Muscle layer of colon (tissue), 2 donors: Measurements from ENCODE around the gene GTF2A1.
"Not testable (repeated sequence)": the region's sequence is repeated elsewhere in the genome, so short reads cannot be mapped to it uniquely, and the experiment has no call there.

Experiments
- H3K27ac ChIP-seq: one replicate; pipeline ENCODE4 v1.7.0; 2013; ENCODE audit warnings: low read depth, mild to moderate bottlenecking, low read length, moderate library complexity
- H3K27me3 ChIP-seq, 2 donors: one replicate each; pipeline ENCODE4 v1.7.0; 2013; ENCODE audit warnings: low read length in 2 of 2, mild to moderate bottlenecking in 2 of 2; ENCODE audit not compliant: insufficient read depth in 2 of 2, control insufficient read depth in 1 of 2
- H3K36me3 ChIP-seq: one replicate; pipeline ENCODE4 v1.7.0; 2013; ENCODE audit warnings: mild to moderate bottlenecking, low read length; ENCODE audit not compliant: insufficient read depth
- H3K4me1 ChIP-seq: one replicate; pipeline ENCODE4 v1.7.0; 2013; ENCODE audit warnings: mild to moderate bottlenecking, low read length; ENCODE audit not compliant: insufficient read depth
- H3K4me3 ChIP-seq, 2 donors: one replicate each; pipeline ENCODE4 v1.7.0; 2013; ENCODE audit warnings: low read length in 2 of 2, low read depth in 1 of 2, mild to moderate bottlenecking in 1 of 2, moderate library complexity in 1 of 2
- H3K9ac ChIP-seq: one replicate; pipeline ENCODE4 v1.7.0; 2013; ENCODE audit warnings: low read length
- H3K9me3 ChIP-seq: one replicate; pipeline ENCODE4 v1.7.0; 2013; ENCODE audit warnings: mild to moderate bottlenecking, low read length
- donor health status: abdominal sarcoma.
- donor health status: Adenocarcinoma of cecum.

Gene GTF2A1

DNA sequence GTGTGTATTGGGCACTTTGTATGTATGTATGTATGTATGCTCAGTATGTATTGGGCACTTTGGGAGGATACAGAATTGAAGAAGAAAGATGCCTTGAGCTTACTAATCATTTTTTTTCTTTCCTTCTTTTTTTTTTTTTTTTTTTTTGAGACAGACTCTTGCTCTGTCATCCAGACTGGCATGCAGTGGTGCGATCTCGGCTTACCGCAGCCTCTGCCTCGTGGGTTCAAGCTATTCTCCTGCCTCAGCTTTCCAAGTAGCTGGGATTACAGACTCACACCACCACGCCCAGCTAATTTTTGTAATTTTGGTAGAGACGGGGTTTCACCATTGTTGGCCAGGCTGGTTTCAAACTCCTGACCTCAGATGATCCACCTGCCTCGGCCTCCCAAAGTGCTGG is 3.0 kb upstream of the GTF2A1 start:
- H3K4me1 ChIP-seq, H3K27ac ChIP-seq, H3K9ac ChIP-seq, H3K36me3 ChIP-seq, H3K4me3 ChIP-seq, H3K9me3 ChIP-seq, H3K27me3 ChIP-seq: not testable (repeated sequence)

DNA sequence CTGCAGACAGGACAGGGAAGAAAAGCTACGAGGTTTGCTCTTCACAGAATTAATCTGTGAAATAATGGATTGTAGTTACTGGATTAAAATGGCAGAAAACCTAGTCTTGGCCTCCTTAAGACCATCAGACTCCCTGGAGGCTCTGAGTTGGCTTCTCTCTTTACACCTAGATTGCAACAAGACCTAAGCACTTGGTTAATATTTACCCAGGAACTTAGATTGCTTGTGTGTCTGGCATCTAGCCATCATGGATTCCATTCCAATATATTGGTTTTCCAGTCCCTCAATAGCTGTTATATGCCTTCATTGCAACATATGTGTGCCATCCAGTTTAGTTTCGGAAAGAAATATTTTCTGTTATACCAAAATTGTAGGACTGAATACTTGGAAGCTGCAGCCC is 1.9 kb upstream of the GTF2A1 start:
- H3K4me1 ChIP-seq: peaks cover 16% of the 10 kb centered on the region
- no peak overlapping the region for H3K27ac ChIP-seq
- no peak overlapping the region for H3K9ac ChIP-seq
- H3K36me3 ChIP-seq: no peaks in the 10 kb centered on the region
- no peaks in the 10 kb centered on the region for H3K27me3 ChIP-seq
- H3K4me3 ChIP-seq: no peak overlapping the region
- no peaks in the 10 kb centered on the region for H3K9me3 ChIP-seq

DNA sequence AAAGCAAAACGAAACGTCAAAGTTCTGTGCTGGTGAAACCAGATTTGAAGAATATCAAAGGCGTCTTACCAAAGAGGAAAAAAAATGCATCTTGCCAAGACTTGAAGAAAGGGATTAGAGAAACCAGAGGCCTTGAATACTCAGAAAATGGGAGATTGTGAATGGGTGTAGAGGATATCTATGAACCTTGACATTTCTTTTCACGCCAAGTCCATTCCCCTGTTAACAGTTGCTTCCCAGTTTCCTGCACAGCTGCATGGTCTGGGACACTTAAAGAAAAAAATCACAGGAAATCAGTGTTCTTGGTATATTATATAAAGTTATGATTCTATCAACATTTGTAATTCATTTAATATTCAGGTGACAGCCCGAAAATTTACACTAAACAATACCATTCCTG is 1.4 kb upstream of the GTF2A1 start:
- H3K27ac ChIP-seq: peak overlapping the region; percentile 96
- no peak overlapping the region for H3K9ac ChIP-seq
- H3K4me3 ChIP-seq: peak overlapping the region in 1 of 2 donors; percentile 84
- H3K4me1 ChIP-seq: peaks cover 22% of the 10 kb centered on the region
- no peaks in the 10 kb centered on the region for H3K9me3 ChIP-seq
- H3K27me3 ChIP-seq: no peaks in the 10 kb centered on the region
- H3K36me3 ChIP-seq: no peaks in the 10 kb centered on the region

DNA sequence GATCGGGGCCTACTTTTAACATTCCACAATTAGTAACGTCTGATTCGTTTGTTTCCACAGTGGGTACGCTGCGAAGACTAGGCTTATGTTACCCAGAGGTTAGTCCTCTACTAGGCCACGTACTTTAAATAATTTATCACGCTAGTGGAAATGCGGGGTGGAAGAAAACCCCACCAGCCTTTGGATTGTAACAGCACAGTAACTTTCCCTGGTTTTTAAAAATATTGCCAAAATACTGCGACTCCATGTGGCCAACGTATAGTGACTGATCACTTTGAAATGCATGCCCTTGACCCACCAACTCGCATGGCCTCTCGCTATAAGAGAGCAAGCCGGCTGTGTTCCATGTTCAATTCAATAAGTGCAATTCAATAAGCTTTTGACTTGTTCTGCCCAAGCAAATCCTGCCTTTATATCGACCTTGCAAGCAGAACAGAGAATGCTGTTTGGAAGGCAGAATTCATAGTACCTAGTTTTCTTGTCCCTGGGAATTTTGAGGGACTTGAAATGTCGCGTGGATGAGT is 882 bp upstream of the GTF2A1 start:
- Histone ChIP-seq H3K27ac (peak overlapping the region; percentile 96), H3K4me3 (peak overlapping the region; percentile 67 to 84), H3K9ac (peak overlapping the region; percentile 91), H3K4me1 (peaks cover 26% of the 10 kb centered on the region), H3K9me3 (no peaks in the 10 kb centered on the region), H3K36me3 (no peaks in the 10 kb centered on the region), H3K27me3 (no peaks in the 10 kb centered on the region)

DNA sequence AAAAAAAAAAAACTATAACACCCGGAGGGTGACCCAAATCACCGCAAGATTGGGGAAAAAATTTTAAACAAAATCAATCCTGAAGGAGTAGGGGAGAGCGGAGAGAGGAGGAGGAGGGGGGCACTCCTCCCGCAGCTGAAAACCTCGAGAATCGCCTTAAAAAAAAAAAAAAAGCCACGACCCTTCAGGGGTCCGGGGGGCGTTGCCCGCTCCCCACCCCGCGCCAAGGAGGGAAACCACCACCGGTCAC is 254 bp downstream of the GTF2A1 start:
- no peaks in the 10 kb centered on the region for H3K36me3 ChIP-seq
- H3K9ac ChIP-seq: peak overlapping the region; percentile 96
- no peaks in the 10 kb centered on the region for H3K9me3 ChIP-seq
- peak overlapping the region; percentile 68 for H3K27ac ChIP-seq
- H3K4me1 ChIP-seq: peaks cover 27% of the 10 kb centered on the region
- H3K4me3 ChIP-seq: peak overlapping the region; percentile 75 to 88
- H3K27me3 ChIP-seq: no peaks in the 10 kb centered on the region

DNA sequence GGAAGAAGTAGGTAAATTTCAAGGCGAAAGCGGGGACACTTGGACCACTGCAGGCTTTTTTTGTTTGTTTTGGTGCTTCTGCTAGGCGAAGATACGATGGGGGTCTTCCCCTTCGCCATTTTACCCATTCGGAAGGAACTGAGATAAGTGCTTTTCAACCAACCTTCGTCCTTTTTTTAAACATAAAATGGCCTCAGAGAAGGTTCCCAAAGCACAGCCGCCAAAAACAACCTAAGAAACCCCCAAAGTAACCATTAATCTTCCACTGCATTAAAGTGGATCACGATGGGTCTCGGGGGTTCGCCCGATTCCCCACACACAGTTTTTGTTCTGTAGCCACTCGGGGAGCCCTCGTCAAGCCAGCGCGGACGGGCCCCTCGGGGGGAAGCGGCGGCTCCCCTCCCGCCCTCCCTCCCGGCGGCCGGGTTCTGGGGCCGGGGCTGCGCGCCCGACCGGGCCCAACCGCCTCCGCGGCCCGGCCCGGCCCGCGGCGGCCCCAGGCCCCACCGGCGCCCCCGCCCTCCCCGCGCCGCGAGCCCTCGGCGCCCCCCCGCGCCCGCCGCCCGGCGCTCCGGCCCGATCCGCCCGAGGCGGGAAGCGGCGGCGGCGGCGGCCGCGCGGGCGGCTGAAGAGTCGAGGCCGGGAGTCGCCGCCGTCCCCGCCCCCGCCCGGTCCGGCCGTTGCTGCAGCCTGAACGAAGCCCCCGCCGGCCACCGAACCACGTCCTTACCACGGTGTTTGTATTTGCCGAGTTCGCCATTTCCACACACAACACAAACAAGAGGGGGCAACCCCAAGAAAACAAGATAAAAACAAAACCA is 790 bp downstream of the GTF2A1 start:
- Histone ChIP-seq H3K9me3 (no peaks in the 10 kb centered on the region), H3K36me3 (peaks cover 4% of the 10 kb centered on the region), H3K9ac (peak overlapping the region; percentile 100), H3K27ac (peak overlapping the region; percentile 99), H3K4me3 (peak overlapping the region; percentile 79 to 96), H3K27me3 (no peaks in the 10 kb centered on the region), H3K4me1 (peaks cover 27% of the 10 kb centered on the region)

DNA sequence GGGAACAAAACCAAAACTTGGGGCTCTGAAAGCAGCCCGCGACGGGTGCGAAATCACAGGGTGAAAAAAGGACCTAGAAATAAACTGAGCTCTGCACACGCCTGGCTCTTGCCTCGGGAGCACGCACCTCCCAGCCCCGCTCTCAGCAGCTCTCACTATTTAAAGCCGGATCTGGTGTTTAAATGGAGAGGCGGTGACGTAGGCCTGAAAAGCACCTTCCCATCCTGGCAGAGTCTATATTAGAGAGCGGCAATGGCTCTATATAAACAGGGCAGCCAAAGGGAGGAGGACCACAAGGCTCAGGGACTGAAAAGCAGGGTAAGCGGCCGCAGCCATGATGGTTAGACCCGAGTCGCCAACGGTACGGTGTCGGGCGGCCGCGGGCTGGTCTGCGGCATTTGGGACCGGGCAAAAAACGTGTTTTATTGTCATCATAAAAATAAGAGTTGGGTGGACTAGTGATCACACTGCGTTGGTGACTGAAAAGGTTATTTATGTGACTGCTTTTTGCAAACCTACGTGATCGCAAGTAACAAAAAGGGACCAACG is 1.5 kb downstream of the GTF2A1 start:
- Histone ChIP-seq H3K9me3 (no peaks in the 10 kb centered on the region), H3K27me3 (no peaks in the 10 kb centered on the region), H3K4me3 (peak overlapping the region; percentile 79 to 96), H3K9ac (peak overlapping the region; percentile 100), H3K27ac (peak overlapping the region; percentile 99), H3K4me1 (peaks cover 27% of the 10 kb centered on the region), H3K36me3 (peaks cover 6% of the 10 kb centered on the region)

DNA sequence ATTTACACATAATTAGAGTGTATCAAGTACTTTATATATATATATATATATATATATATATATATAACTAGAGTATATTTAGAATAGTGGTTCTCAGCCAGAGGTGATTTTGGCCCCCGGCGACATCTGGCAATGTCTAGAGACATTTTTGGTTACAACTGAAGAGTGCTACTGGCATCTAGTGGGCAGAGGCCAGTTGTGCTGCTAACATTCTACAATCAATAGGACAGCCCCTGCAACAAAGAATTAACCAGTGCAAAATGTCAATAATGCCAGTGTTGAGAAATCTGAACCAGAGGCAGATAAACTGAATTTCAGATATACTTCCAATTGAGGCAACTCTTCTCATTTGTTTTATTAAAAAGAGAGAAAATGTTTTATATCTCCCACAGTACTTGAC is 8.9 kb downstream of the GTF2A1 start:
- Histone ChIP-seq H3K27me3 (no peaks in the 10 kb centered on the region), H3K27ac (no peak overlapping the region), H3K4me3 (no peak overlapping the region), H3K9ac (no peak overlapping the region), H3K36me3 (peaks cover 15% of the 10 kb centered on the region), H3K9me3 (no peaks in the 10 kb centered on the region), H3K4me1 (peaks cover 12% of the 10 kb centered on the region)

DNA sequence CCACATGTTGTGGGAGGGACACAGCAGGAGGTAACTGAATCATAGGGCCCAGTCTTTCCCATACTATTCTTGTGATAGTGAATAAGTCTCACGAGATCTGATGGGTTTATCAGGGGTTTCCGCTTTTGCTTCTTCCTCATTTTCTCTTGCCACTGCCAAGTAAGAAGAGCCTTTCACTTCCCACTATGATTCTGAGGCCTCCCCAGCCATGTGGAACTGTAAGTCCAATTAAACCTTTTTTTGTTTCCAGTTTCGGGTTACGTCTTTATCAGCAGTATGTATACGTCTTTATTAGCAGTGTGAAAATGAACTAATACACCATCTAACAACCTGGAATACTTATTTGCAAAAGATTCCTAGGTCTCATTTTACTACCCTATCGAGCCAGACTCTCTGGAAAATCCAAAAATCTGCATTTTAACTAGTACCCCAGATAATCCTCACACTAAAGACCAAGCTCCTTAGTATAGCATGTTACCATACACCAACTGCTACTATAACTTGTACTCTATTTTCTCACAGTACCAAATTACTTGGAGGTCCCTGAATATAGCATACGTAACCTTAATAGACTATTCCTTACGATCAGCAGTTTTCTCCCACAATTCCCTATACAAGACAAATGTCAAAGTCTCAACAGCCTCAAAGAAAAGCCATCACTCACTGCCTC is 11.5 kb downstream of the GTF2A1 start:
- peaks cover 20% of the 10 kb centered on the region for H3K4me1 ChIP-seq
- H3K4me3 ChIP-seq: no peak overlapping the region
- no peak overlapping the region for H3K27ac ChIP-seq
- H3K9ac ChIP-seq: no peak overlapping the region
- H3K27me3 ChIP-seq: no peaks in the 10 kb centered on the region
- H3K36me3 ChIP-seq: peaks cover 9% of the 10 kb centered on the region
- H3K9me3 ChIP-seq: no peaks in the 10 kb centered on the region

DNA sequence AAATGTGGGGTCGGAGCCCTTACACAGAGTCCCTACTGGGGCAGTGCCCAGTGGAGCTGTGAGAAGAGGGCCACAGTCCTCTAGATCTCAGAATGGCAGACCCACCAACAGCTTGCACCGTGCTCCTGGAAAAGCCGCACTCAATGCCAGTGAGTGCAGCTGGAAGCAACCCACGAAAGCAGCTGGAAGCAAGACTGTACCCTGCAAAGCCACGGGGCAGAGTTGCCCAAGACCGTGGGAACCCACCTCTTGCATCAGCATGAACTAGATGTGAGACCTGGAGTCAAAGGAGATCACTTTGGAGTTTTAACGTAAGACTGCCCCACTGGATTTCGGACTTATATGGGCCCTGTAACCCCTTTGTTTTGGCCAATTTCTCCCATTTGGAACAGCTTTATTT is 12.3 kb downstream of the GTF2A1 start:
- H3K27me3 ChIP-seq: no peaks in the 10 kb centered on the region
- no peak overlapping the region for H3K27ac ChIP-seq
- H3K4me3 ChIP-seq: no peak overlapping the region
- H3K36me3 ChIP-seq: peaks cover 14% of the 10 kb centered on the region
- no peaks in the 10 kb centered on the region for H3K9me3 ChIP-seq
- peaks cover 20% of the 10 kb centered on the region for H3K4me1 ChIP-seq
- no peak overlapping the region for H3K9ac ChIP-seq

DNA sequence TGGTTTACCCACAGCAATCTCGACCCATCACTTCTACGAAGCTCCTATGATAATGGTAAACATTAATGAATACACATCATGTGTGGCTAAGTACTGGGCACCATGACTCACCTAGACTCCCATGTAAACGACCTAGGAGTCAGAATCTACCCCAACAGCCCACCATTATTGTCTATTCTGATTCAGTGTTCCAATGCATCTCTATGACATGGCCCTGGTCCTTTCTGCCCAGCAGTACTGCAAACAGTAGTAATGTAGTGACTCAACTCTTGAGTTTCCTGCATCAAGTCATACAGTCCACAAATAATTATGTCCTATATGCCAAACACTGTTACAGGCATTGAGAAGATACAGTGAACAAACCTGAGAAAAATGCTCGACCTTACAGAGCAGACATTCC is 14.6 kb downstream of the GTF2A1 start:
- Histone ChIP-seq H3K4me1 (peaks cover 13% of the 10 kb centered on the region), H3K9ac (no peak overlapping the region), H3K27me3 (no peaks in the 10 kb centered on the region), H3K36me3 (peaks cover 15% of the 10 kb centered on the region), H3K4me3 (no peak overlapping the region), H3K9me3 (no peaks in the 10 kb centered on the region), H3K27ac (no peak overlapping the region)
